ENCODE results near the gene LGR4. TPM values are rescaled to one million over a fixed set of nuclear protein-coding genes. Genes with fewer than 3 reads are reported as not detected.

The LGR4 gene
- total RNA-seq, 1 donor: 11.2 TPM

DNA sequence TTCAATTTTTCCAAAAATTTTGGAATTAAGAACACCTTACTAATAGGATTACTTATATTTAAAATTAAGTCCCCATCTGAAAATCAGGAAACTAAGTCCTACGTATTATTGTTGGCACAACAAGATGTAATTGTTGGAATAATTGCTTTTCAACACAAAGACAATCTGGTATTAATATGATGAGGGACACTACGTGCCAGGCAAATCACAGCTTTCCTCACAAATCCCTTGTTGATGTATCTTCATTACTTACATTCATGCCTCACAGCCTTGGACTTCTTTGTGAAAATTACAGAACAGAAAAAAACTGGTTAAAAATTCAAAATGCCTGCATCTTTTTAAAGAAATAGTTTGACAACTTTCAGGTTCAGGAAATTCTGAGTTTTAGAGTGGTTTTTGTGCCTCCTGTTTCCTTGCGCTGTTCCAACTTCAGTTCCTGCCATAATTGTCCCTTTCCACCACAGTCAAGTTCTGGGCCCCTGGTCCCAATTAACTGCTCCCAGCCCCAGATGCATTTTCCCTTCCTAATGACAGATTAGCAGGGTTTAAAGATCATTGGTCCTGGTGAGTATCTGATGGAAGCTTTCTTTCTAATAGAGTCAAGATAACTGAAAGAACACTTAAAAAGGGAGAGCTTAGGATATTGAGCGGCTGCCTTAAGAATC is 86.3 kb downstream of the LGR4 start:
- DNase-seq (ENCODE audit: low read depth): no peak
- no peak for TF ChIP-seq CTCF (IDR thresholded peaks at IDR 0.05; ENCODE audit: insufficient read depth, low read depth, low read length)
- H3K4me3 ChIP-seq (ENCODE audit: low read depth, low read length): no peak overlapping the region

GRCh38 chr11:27385245-27385644 is 87.3 kb downstream of the LGR4 start:
- TF ChIP-seq CTCF (IDR thresholded peaks at IDR 0.05; ENCODE audit: insufficient read depth, low read depth, low read length): no peak
- peak; percentile 67 for DNase-seq (ENCODE audit: low read depth)
- peak overlapping the region; percentile 29 for H3K4me3 ChIP-seq (ENCODE audit: low read depth, low read length)

DNA sequence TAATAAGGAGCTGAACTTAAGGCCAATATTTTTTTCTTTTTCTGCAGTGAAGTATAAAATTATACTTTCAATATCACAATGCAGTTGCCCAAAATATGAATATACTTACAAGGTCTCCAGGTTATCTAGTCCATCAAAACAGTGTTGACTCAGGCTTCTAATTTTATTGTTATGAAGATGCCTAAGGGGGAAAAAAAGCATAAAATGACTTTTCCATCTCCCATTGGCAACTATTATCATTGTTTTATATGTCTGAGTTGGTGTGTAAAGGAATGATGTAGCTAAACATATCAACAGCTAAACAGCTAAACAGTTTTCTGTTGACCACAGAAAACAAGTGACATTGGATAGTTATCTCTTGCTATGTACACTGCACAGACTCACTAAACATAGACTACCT is 88.4 kb downstream of the LGR4 start:
- no peak for TF ChIP-seq CTCF (IDR thresholded peaks at IDR 0.05; ENCODE audit: insufficient read depth, low read depth, low read length)
- no peak overlapping the region for H3K4me3 ChIP-seq (ENCODE audit: low read depth, low read length)
- no peak for DNase-seq (ENCODE audit: low read depth)

- H3K4me3 ChIP-seq (ENCODE audit: low read depth, low read length): no peak overlapping the region
- DNase-seq (ENCODE audit: low read depth): no peak
- no peak for TF ChIP-seq CTCF (IDR thresholded peaks at IDR 0.05; ENCODE audit: insufficient read depth, low read depth, low read length)
Observed at GRCh38 chr11:27383645-27384044, 88.9 kb downstream of the LGR4 start.

DNA sequence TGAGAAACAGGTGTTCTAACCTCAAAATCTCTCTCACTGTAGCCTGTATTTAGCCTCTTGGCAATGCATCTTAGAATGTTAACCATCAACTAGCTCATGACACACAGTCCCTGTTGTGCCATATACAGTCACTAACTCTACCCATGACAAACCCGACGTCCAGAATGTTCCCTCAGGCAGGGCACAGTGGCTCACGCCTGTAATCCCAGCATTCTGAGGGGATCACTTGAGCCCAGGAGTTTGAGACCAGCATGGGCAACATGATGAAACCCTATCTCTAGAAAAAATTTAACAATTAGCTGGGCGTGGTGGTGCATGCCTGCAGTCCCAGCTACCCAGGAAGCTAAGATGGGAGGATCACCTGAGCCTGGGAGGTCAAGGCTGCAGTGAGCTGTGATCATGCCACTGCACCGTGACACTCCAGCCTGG is 91.3 kb downstream of the LGR4 start:
- no peak for TF ChIP-seq CTCF (IDR thresholded peaks at IDR 0.05; ENCODE audit: insufficient read depth, low read depth, low read length)
- DNase-seq (ENCODE audit: low read depth): no peak
- no peak overlapping the region for H3K4me3 ChIP-seq (ENCODE audit: low read depth, low read length)

DNA sequence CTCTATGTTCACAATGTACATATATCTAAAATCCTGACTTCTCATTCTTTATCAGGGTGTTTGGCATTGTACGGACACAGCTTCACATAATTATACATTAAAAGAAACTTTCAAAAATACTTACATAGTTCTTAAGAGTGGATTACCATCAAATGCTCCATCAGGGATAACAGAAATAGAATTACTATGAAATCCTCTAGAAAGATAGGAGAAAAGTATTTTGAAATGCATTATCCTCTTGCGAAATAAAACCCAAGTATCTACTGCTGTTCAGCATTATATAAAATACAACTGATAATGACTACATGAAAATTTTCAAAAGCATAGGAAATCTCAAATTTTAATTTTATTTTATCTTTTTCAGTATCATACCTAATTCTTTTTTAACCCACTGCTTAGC is 91.8 kb downstream of the LGR4 start:
- no peak for TF ChIP-seq CTCF (IDR thresholded peaks at IDR 0.05; ENCODE audit: insufficient read depth, low read depth, low read length)

DNA sequence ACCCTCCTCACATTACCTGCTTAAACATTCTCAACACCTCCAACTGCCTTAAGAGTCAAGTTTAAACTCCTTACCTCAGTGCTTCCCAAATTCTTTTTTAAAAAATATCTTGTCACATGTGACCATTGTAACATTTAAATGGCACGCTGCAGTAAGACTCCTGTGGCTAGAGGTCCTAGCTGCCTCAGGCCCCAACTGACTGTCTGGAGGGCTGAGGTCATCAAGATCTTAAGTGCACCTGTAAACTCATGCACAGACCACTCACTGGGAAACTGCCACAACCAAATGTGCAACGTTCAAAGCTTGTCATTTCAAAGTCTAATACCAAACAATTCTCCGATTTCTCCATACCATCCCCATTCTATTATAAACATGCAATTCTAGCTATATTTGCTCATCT is 93.1 kb downstream of the LGR4 start:
- no peak overlapping the region for H3K4me3 ChIP-seq (ENCODE audit: low read depth, low read length)
- no peak for TF ChIP-seq CTCF (IDR thresholded peaks at IDR 0.05; ENCODE audit: insufficient read depth, low read depth, low read length)
- DNase-seq (ENCODE audit: low read depth): no peak

More for the DNA sequence above, 91.8 kb downstream of the LGR4 start:
- no peak for DNase-seq (ENCODE audit: low read depth)
- H3K4me3 ChIP-seq (ENCODE audit: low read depth, low read length): no peak overlapping the region
